Activated CD4-positive, alpha-beta T cell treated with anti-CD3 and anti-CD28 coated beads, Interleukin-2, amount 10 ng/mL, durations not matched to agents 7 days and 5 days (primary cell): ENCODE results near the gene OTUB2. TPM values are rescaled to one million over a fixed set of nuclear protein-coding genes. Genes with fewer than 3 reads are reported as not detected.

ENCODE experiments used
- CTCF ChIA-PET: fragments of 350-600 bp; sonication (Branson Sonifier 250); formaldehyde crosslinking; loops from one replicate; lab custom pipeline; 2021; ENCODE audit warnings: antibody characterized with exemption; lab: Charles Lee
- POLR2A ChIA-PET: fragments of 350-600 bp; sonication (Branson Sonifier 250); formaldehyde crosslinking; loops from one replicate; lab custom pipeline; 2021; ENCODE audit warnings: antibody characterized with exemption; lab: Charles Lee
- DNase-seq: peaks from one replicate; pipeline ENCODE4 v3.0.0-alpha.2; 2020
- H3K27ac Mint-ChIP-seq: one replicate; pipeline ENCODE4 v1.8.0; 2021; ENCODE audit warnings: mild to moderate bottlenecking, moderate library complexity, mixed read lengths
- H3K27me3 Mint-ChIP-seq: one replicate; pipeline ENCODE4 v1.8.0; 2021; ENCODE audit warnings: mixed read lengths
- H3K36me3 Mint-ChIP-seq: one replicate; pipeline ENCODE4 v1.8.0; 2021; ENCODE audit warnings: low read depth, mixed read lengths
- H3K4me1 Mint-ChIP-seq: one replicate; pipeline ENCODE4 v1.8.0; 2021; ENCODE audit warnings: mixed read lengths
- H3K4me3 Mint-ChIP-seq: one replicate; pipeline ENCODE4 v1.8.0; 2021; ENCODE audit warnings: mild to moderate bottlenecking, moderate library complexity, mixed read lengths
- H3K9me3 Mint-ChIP-seq: one replicate; pipeline ENCODE4 v1.8.0; 2021; ENCODE audit warnings: mixed read lengths
- total RNA-seq, 2 experiments: library from RNA; stranded (reverse); gene quantifications; one replicate each; pipeline ENCODE4 v1.2.3, GENCODE V29; 2021

OTUB2 gene
- total RNA-seq, 2 experiments from 2014 or later, result 2.3 to 2.4 TPM

DNA sequence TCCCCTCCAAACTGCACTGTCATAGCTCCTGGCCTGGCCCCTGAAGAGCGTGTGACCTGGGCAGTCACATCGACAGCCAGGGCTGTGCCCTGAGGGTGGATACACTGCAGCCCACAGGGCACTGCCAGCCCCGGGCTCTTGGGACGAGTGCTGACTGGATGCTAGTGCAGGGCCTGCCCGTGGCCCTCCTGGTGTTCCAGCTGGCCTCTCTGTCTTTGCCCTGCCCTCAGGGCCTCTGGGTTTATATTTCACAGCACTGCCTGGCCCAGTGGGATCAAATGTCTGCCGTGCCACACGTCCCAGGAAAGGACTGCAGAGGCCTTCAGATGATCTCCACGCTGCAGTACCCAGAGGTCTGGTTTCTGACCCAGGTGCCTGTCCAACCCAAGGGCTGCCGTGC lies 39.2 kb upstream of the OTUB2 start:
- no peaks in the 10 kb centered on the region for H3K36me3 Mint-ChIP-seq
- DNase-seq, result no peak
- H3K4me1 Mint-ChIP-seq, result peaks cover 5% of the 10 kb centered on the region
- CTCF ChIA-PET, result interaction anchor here (0.7 to 1.2 kb wide), 4 partner anchors 9 to 47 kb away, joined by 3 to 7 read pairs (median 6); no protein-coding TSS in a partner anchor
- POLR2A ChIA-PET, result no interaction called here
- H3K27me3 Mint-ChIP-seq, result peaks cover under 1% of the 10 kb centered on the region
- H3K4me3 Mint-ChIP-seq, result no peak overlapping the region
- no peak overlapping the region for H3K27ac Mint-ChIP-seq
- H3K9me3 Mint-ChIP-seq, result no peaks in the 10 kb centered on the region

DNA sequence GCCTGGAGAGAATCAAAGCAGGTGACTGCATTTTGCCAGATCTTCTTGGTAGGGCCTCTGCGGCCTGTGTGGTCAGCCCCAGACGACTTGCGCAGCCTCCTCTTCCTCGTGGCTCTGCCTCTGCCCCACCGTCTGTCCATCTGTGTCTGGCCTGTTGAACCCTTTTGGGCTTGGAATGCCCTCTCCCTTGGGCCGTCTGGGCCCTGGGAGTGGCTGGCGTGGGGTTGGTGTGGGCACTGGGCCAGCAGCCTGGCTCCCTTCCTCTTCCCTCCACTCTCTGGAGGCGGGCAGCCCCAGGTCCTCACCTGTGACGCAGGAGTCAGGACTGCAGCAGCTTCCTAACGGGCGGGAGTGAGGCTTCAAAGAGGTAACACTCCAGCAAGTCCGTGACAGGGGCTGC lies 38.8 kb upstream of the OTUB2 start:
- H3K27me3 Mint-ChIP-seq, result peaks cover 2% of the 10 kb centered on the region
- peaks cover 5% of the 10 kb centered on the region for H3K4me1 Mint-ChIP-seq
- POLR2A ChIA-PET, result no interaction called here
- no peak overlapping the region for H3K27ac Mint-ChIP-seq
- no peaks in the 10 kb centered on the region for H3K36me3 Mint-ChIP-seq
- DNase-seq, result no peak
- CTCF ChIA-PET, result interaction anchor here (1.1 kb wide), 1 partner anchor 9 kb away, joined by 7 read pairs; no protein-coding TSS in a partner anchor
- no peaks in the 10 kb centered on the region for H3K9me3 Mint-ChIP-seq
- H3K4me3 Mint-ChIP-seq, result no peak overlapping the region

DNA sequence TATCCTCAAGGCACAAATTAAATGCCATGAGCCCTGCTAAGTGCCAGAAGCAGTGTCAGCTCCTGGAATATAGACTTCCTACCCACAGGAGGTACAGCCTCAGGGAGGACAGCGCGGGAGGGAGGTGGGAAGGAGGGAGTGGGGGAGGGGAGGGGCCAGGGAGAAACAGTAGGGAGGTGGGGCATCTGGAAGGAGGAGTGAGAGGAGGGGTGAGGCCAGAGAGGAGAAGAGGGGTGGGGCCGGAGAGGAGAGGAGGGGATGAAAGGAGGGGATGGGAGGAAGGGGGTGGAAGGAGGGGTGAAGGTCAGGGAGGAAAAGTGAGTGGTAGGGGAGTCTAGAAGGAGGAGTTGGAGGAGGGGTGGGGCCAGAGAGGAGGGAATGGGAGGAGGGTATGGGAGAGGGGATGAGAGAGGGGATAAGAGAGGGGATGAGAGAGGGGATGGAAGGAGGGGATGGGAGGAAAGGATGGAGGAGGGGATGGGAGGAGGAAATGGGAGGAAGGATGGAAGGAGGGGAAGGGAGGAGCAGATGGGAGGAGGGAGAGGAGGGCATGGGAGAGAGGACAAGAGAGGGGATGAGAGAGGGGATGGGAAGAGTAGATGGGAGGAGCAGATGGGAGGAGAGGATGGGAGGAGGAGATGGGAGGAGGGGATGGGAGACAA lies 38.2 kb upstream of the OTUB2 start:
- POLR2A ChIA-PET, result no interaction called here
- CTCF ChIA-PET, result no interaction called here

DNA sequence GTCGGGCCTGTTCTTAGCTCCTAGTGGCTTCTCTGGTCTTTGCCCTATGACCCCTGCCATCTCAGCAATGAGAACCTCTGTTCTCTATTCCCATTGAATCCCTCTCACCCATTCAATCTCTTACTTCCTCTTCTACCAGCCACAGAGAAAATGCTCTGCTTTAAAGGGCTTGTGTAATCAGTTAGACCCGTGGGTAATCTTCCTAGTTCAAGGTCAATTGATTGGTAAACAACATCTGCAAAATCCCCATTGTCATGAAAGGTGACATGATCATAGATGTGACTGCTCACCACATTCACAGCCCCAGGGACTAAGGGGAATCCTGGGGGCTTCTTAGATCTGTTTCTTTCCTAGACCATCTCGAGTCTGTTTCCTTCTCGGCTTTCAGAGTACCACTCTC lies 36.2 kb upstream of the OTUB2 start:
- peaks cover 12% of the 10 kb centered on the region for H3K4me1 Mint-ChIP-seq

More for the DNA sequence above, 38.2 kb upstream of the OTUB2 start:
- H3K4me3 Mint-ChIP-seq, result no peak overlapping the region
- H3K27ac Mint-ChIP-seq, result no peak overlapping the region
- peaks cover 2% of the 10 kb centered on the region for H3K27me3 Mint-ChIP-seq
- peaks cover 5% of the 10 kb centered on the region for H3K4me1 Mint-ChIP-seq
- H3K9me3 Mint-ChIP-seq, result no peaks in the 10 kb centered on the region
- DNase-seq, result no peak
- H3K36me3 Mint-ChIP-seq, result no peaks in the 10 kb centered on the region

DNA sequence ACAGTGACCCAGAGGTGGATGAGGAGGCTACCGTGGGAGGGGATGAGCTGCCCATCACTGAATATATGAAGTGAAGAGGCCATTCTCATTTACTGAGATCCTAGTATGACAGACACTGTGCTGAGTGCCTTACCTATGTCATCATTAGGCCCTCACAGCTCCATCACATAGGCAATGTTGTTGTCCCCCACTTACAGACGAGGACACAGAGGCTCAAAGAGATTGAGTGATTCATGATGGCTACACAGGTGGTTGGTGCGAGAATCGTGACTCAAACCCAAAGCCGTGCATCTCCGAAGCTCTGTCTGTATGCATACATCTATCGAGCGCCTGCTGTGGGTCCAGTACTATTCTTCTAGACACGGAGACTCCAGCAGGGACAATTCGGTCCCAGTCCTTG lies 34.9 kb upstream of the OTUB2 start:
- Mint-ChIP-seq H3K9me3 (no peaks in the 10 kb centered on the region), H3K27me3 (peaks cover 2% of the 10 kb centered on the region), H3K36me3 (no peaks in the 10 kb centered on the region), H3K4me3 (no peak overlapping the region), H3K27ac (no peak overlapping the region), H3K4me1 (peaks cover 20% of the 10 kb centered on the region)
- no peak for DNase-seq
- CTCF ChIA-PET, result interaction anchor here (0.7 to 4.8 kb wide), 9 partner anchors 9 to 52 kb away, joined by 3 to 29 read pairs (median 5); partner anchors contain the start of gene ASB2
- POLR2A ChIA-PET, result interaction anchor here (0.6 to 0.7 kb wide), 2 partner anchors 10 to 1035 kb away, joined by 3 read pairs; no protein-coding TSS in a partner anchor

More for the DNA sequence above, 36.2 kb upstream of the OTUB2 start:
- ChIA-PET CTCF (interaction anchor here (1.5 to 4.8 kb wide), 3 partner anchors 8 to 50 kb away, joined by 4 to 29 read pairs (median 5); partner anchors contain the start of gene ASB2), POLR2A (no interaction called here)
- Mint-ChIP-seq H3K4me3 (no peak overlapping the region), H3K36me3 (no peaks in the 10 kb centered on the region), H3K27ac (no peak overlapping the region), H3K27me3 (peaks cover 2% of the 10 kb centered on the region), H3K9me3 (no peaks in the 10 kb centered on the region)
- no peak for DNase-seq

DNA sequence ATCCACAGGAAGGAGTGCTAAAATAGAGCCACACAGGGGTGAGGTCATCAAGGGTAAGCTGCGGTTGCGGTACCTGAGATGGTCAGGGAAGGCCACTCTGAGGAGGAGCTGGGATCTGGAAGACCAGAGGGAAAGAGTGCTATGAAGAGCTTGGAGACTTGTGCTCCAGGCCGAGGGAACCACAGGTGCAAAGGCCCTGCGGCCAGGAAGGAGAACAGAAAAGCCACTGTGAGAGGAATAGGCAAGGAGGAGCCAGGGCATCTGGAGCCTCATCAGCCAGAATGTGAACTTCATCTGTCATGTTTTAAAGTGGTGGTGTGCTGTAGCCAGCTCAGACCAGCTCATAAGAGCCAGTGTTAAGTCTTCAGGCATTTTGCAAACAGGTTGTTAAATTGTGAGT lies 34.5 kb upstream of the OTUB2 start:
- no peak for DNase-seq
- H3K4me1 Mint-ChIP-seq, result peaks cover 20% of the 10 kb centered on the region
- no peak overlapping the region for H3K27ac Mint-ChIP-seq
- H3K9me3 Mint-ChIP-seq, result no peaks in the 10 kb centered on the region
- POLR2A ChIA-PET, result interaction anchor here (0.6 to 0.7 kb wide), 2 partner anchors 10 to 1036 kb away, joined by 3 read pairs; no protein-coding TSS in a partner anchor
- peaks cover 2% of the 10 kb centered on the region for H3K27me3 Mint-ChIP-seq
- H3K4me3 Mint-ChIP-seq, result no peak overlapping the region
- no peaks in the 10 kb centered on the region for H3K36me3 Mint-ChIP-seq
- CTCF ChIA-PET, result interaction anchor here (0.7 to 4.8 kb wide), 11 partner anchors 10 to 52 kb away, joined by 3 to 29 read pairs (median 4); partner anchors contain the start of gene ASB2

DNA sequence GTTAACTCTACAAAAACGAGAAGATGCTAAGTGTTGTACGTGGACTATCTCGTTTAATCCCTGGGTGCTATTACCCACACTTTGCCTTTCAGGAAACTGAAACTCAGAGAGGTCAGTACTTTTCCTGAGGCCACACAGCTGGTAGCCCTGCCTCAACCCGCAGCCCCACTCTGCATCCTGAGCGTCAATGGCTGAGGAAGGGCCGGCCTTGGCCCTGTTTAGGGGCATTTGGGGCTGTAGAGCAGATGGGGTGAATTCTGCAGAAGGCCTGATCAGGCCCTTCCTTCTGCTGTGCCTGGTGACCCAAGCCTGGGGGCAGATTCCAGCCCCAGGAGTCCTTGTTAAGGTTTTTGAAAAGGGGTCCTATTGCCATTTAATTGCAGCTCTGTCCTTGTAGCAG lies 32.8 kb upstream of the OTUB2 start:
- CTCF ChIA-PET, result interaction anchor here (0.6 to 4.8 kb wide), 8 partner anchors 10 to 177 kb away, joined by 3 to 29 read pairs (median 6); no protein-coding TSS in a partner anchor
- Mint-ChIP-seq H3K36me3 (no peaks in the 10 kb centered on the region), H3K27ac (no peak overlapping the region)

DNA sequence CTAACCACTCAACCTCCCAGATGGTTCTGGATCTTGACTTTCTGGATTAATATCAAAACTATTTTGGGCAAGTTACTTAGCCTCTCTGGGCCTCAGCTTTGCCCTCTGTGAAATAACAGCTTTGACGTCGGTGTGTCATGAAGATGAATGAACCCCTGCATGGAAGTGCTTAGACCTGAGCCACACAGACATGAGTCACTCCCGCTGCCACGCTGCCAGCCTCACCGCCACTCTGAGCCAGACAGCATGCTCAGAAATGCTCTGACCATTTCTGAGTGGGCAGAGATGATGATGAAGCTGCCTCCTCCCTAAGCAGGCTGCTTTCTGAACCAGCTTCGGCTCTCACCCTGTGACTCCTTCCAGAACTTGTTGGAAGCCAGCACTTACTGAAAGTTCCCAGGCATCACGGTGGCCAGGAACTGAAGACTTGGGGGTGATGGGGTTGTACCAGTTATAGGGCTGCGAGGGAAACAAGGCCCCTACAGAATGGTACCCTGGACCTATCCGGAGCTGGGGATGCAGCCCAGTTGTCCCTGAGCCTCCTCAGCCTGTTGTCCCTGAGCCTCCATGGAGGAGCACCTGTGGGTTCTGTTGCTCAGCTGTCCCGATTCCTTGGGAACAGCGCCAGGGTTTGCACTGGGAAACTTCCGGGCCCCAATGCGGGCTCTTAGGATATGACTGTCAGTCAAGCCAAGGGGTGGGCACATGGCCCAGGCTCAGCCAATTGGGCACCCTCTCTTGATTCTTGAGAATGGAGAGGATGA lies 31.0 kb upstream of the OTUB2 start:
- Mint-ChIP-seq H3K4me1 (peaks cover 35% of the 10 kb centered on the region), H3K27ac (no peak overlapping the region), H3K9me3 (no peaks in the 10 kb centered on the region), H3K4me3 (no peak overlapping the region), H3K27me3 (peaks cover 2% of the 10 kb centered on the region), H3K36me3 (no peaks in the 10 kb centered on the region)
- DNase-seq, result no peak
- CTCF ChIA-PET, result interaction anchor here (1.4 to 7.6 kb wide), 9 partner anchors 9 to 55 kb away, joined by 3 to 112 read pairs (median 4); no protein-coding TSS in a partner anchor
- POLR2A ChIA-PET, result no interaction called here

More for the DNA sequence above, 32.8 kb upstream of the OTUB2 start:
- H3K9me3 Mint-ChIP-seq, result no peaks in the 10 kb centered on the region
- POLR2A ChIA-PET, result no interaction called here
- no peak overlapping the region for H3K4me3 Mint-ChIP-seq
- H3K4me1 Mint-ChIP-seq, result peaks cover 33% of the 10 kb centered on the region
- peaks cover 2% of the 10 kb centered on the region for H3K27me3 Mint-ChIP-seq
- no peak for DNase-seq

DNA sequence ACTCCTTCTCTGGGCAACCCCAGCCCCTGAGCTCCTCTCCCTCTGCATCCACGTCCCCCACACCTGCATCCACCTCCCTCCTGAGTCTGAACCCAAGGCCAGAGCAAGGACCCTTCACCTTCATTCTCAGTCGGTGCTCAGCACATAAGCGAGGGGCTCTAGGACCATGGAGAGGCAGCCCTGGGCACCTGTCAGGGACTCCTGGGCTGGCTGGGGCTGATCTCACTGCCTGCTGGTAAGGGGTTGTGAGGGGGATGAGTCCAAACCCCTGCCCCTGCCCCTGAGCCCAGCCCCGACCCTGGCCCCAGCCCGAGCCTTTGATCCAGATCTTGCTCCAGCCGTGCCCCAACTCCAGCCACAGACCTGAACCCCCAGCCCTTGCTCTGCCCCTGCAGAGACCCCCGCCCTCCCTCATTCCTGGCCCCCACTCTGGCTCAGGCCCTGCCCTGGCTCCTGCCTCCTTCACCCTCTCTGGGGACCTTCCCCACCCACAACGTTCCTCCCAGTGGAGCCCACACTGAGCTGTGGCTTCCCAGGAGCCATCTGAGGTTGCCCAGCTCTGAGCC lies 29.9 kb upstream of the OTUB2 start:
- POLR2A ChIA-PET, result no interaction called here
- H3K9me3 Mint-ChIP-seq, result no peaks in the 10 kb centered on the region
- H3K36me3 Mint-ChIP-seq, result no peaks in the 10 kb centered on the region
- no peak for DNase-seq
- H3K4me3 Mint-ChIP-seq, result no peak overlapping the region
- H3K27me3 Mint-ChIP-seq, result peaks cover 2% of the 10 kb centered on the region
- peaks cover 38% of the 10 kb centered on the region for H3K4me1 Mint-ChIP-seq
- H3K27ac Mint-ChIP-seq, result peak overlapping the region; percentile 63
- CTCF ChIA-PET, result interaction anchor here (1.5 to 7.6 kb wide), 10 partner anchors 11 to 57 kb away, joined by 3 to 112 read pairs (median 4); no protein-coding TSS in a partner anchor

DNA sequence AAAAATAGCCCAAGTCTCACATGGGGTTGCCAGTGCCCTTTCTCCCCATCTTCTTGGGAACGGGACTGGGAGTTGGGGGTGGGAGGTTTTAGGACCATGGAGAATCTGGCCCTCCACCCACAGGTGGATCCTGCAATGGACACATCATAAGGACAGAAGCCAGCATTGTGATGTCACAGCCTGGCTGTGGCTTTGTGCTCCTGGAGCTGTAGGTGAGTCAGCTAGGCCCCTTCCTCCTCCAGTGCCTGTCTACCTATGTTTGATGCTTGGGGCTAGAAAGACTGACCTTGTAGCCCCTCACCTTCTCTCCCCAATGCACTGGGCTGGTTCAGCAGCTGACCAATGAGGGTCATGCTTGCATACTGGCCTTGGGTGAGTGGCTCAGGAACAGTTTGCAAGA lies 29.1 kb upstream of the OTUB2 start, which contains the start of gene CCDC197:
Gene CCDC197 (plus strand): TSS at position 220 of the 400 bp plus-strand sequence. CDS start 831 bp downstream, outside the sequence.
- no peak within 1 kb of the TSS for H3K4me3 Mint-ChIP-seq
- no peaks in the 10 kb centered on the region for H3K9me3 Mint-ChIP-seq
- peaks cover under 1% of the 10 kb centered on the region for H3K27me3 Mint-ChIP-seq
- no peak within 1 kb of the TSS for H3K27ac Mint-ChIP-seq
- peaks cover 46% of the 10 kb centered on the region for H3K4me1 Mint-ChIP-seq
- H3K36me3 Mint-ChIP-seq, result no peaks in the 10 kb centered on the region
- POLR2A ChIA-PET, result interaction anchor here (0.6 kb wide), 1 partner anchor 57 kb away, joined by 3 read pairs; no protein-coding TSS in a partner anchor
- CTCF ChIA-PET, result interaction anchor here (1.0 to 7.6 kb wide), 10 partner anchors 13 to 57 kb away, joined by 3 to 112 read pairs (median 4); no protein-coding TSS in a partner anchor
- DNase-seq, result no peak

DNA sequence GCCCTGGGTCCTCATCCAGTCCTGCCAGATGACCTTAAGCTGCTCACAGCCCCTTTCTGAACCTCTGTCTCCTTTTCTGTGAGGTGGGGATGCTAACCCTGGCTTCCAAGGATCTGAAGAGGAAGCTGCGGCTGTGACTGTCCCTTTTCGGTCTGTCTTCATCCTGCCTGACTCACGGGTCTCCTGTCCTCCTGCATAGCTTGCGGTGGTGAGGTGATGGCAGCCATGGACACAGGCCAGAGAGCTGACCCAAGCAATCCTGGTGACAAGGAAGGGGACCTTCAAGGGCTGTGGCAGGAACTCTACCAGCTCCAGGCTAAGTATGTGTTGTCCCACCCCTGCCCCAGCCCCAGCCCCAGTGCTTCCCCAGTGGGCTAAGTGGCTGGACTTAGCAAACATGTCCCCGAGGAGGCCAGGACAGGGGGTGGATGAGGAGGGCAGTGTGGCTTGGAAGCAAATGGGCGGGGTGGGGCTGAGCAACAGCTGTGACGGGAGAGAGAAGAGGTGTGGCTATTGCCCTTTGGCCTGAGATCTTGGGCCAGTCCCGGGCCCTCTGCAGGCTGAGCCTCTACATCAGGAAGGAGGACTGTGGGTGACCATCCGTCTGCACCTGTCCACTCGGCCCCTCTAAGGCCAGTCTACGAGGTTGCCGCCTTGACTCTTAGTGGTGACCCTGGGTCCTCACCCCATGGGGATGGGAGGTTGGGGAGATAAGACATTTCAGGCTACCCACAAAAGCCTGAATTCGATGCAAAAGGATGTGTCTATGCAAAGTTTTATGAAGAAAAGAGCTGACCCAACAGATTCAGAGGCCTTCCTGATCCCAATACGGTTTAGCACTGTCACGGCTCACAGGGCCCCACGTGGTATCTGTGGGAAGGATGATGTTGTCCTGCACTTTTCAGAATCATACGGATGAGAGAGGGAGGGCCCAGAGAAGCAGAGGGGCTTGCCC lies 27.9 kb upstream of the OTUB2 start:
- ChIA-PET CTCF (interaction anchor here (0.6 to 7.6 kb wide), 21 partner anchors 12 to 299 kb away, joined by 3 to 112 read pairs (median 4); partner anchors contain the start of gene OTUB2), POLR2A (no interaction called here)
- H3K36me3 Mint-ChIP-seq, result no peaks in the 10 kb centered on the region
- H3K27me3 Mint-ChIP-seq, result no peaks in the 10 kb centered on the region
- H3K9me3 Mint-ChIP-seq, result no peaks in the 10 kb centered on the region
- DNase-seq, result no peak
- H3K27ac Mint-ChIP-seq, result no peak overlapping the region
- no peak overlapping the region for H3K4me3 Mint-ChIP-seq
- peaks cover 49% of the 10 kb centered on the region for H3K4me1 Mint-ChIP-seq
